Measurements from ENCODE around the gene CREBBP. TPM values are rescaled to one million over a fixed set of nuclear protein-coding genes. Genes with fewer than 3 reads are reported as not detected.
"Not testable (repeated sequence)": the region's sequence is repeated elsewhere in the genome, so short reads cannot be mapped to it uniquely, and the experiment has no call there.

CREBBP gene
- total RNA-seq = 10 to 100 TPM; 49.2 to 53.2 TPM

- H3K9me3 Mint-ChIP-seq (ENCODE audit: low read depth) = no peaks in the 10 kb centered on the region
- peak within 1 kb of the TSS; percentile 82 for H3K27ac Mint-ChIP-seq
- CTCF ChIA-PET = interaction anchor here (0.6 to 1.3 kb wide), 2 partner anchors 84 to 373 kb away, joined by 3 to 4 read pairs; no protein-coding TSS in a partner anchor
- peaks cover 10% of the 10 kb centered on the region for H3K27me3 Mint-ChIP-seq
- DNase-seq (peak; percentile 90), ATAC-seq (peak; percentile 90)
- H3K4me3 Mint-ChIP-seq = peak within 1 kb of the TSS; percentile 82
- peaks cover 35% of the 10 kb centered on the region for H3K4me1 Mint-ChIP-seq
- peaks cover 20% of the 10 kb centered on the region for H3K36me3 Mint-ChIP-seq
Measured at GRCh38 chr16:3880623-3881498, at the start of gene CREBBP. Gene CREBBP (minus strand): TSS chr16:3880713. CDS start chr16:3879916, 797 bp downstream.

GRCh38 chr16:3927147-3927546 lies 46.6 kb upstream of the CREBBP start:
- not testable (repeated sequence) for H3K27ac Mint-ChIP-seq; H3K9me3 Mint-ChIP-seq (ENCODE audit: low read depth); H3K4me1 Mint-ChIP-seq; H3K4me3 Mint-ChIP-seq; ATAC-seq; DNase-seq; H3K36me3 Mint-ChIP-seq
- CTCF ChIA-PET = interaction anchor here (1.8 kb wide), 1 partner anchor 11 kb away, joined by 4 read pairs; no protein-coding TSS in a partner anchor
- peaks cover 18% of the 10 kb centered on the region for H3K27me3 Mint-ChIP-seq

GRCh38 chr16:3924763-3925162 lies 44.2 kb upstream of the CREBBP start:
- Mint-ChIP-seq H3K4me3 (no peak overlapping the region), H3K4me1 (no peaks in the 10 kb centered on the region), H3K9me3 (ENCODE audit: low read depth) (no peaks in the 10 kb centered on the region), H3K27me3 (peaks cover 13% of the 10 kb centered on the region), H3K27ac (no peak overlapping the region), H3K36me3 (no peaks in the 10 kb centered on the region)
- DNase-seq (no peak), ATAC-seq (no peak)
- CTCF ChIA-PET = interaction anchor here (1.2 kb wide), 1 partner anchor 14 kb away, joined by 4 read pairs; no protein-coding TSS in a partner anchor

- CTCF ChIA-PET = no interaction called here
- DNase-seq = no peak
- peaks cover 3% of the 10 kb centered on the region for H3K36me3 Mint-ChIP-seq
- H3K9me3 Mint-ChIP-seq (ENCODE audit: low read depth) = peaks cover 4% of the 10 kb centered on the region
- H3K4me3 Mint-ChIP-seq = no peak overlapping the region
- no peaks in the 10 kb centered on the region for H3K4me1 Mint-ChIP-seq
- H3K27ac Mint-ChIP-seq = no peak overlapping the region
- ATAC-seq = no peak
- peaks cover 11% of the 10 kb centered on the region for H3K27me3 Mint-ChIP-seq
Measured at GRCh38 chr16:3922241-3922640, 41.7 kb upstream of the CREBBP start.

GRCh38 chr16:3920206-3920605 lies 39.7 kb upstream of the CREBBP start:
- Mint-ChIP-seq H3K27me3 (peaks cover 3% of the 10 kb centered on the region), H3K36me3 (peaks cover 3% of the 10 kb centered on the region), H3K27ac (no peak overlapping the region), H3K9me3 (ENCODE audit: low read depth) (peaks cover 4% of the 10 kb centered on the region), H3K4me3 (no peak overlapping the region), H3K4me1 (no peaks in the 10 kb centered on the region)
- no peak for DNase-seq
- ATAC-seq = no peak
- CTCF ChIA-PET = interaction anchor here (2.5 kb wide), 1 partner anchor 19 kb away, joined by 8 read pairs; no protein-coding TSS in a partner anchor

- no peaks in the 10 kb centered on the region for H3K4me1 Mint-ChIP-seq
- ATAC-seq (no peak), DNase-seq (no peak)
- H3K9me3 Mint-ChIP-seq (ENCODE audit: low read depth) = peaks cover 4% of the 10 kb centered on the region
- H3K4me3 Mint-ChIP-seq = no peak overlapping the region
- no peak overlapping the region for H3K27ac Mint-ChIP-seq
- H3K27me3 Mint-ChIP-seq = peaks cover 3% of the 10 kb centered on the region
- H3K36me3 Mint-ChIP-seq = peaks cover 3% of the 10 kb centered on the region
- CTCF ChIA-PET = interaction anchor here (2.5 kb wide), 1 partner anchor 19 kb away, joined by 8 read pairs; no protein-coding TSS in a partner anchor
Measured at GRCh38 chr16:3919413-3919812, 38.9 kb upstream of the CREBBP start.

GRCh38 chr16:3915426-3916260 lies 35.1 kb upstream of the CREBBP start:
- DNase-seq (no peak), ATAC-seq (no peak)
- Mint-ChIP-seq H3K9me3 (ENCODE audit: low read depth) (peaks cover 4% of the 10 kb centered on the region), H3K4me1 (no peaks in the 10 kb centered on the region), H3K27ac (no peak overlapping the region), H3K27me3 (no peaks in the 10 kb centered on the region), H3K4me3 (no peak overlapping the region), H3K36me3 (peaks cover 3% of the 10 kb centered on the region)
- CTCF ChIA-PET = no interaction called here

- Mint-ChIP-seq H3K9me3 (ENCODE audit: low read depth) (no peaks in the 10 kb centered on the region), H3K4me3 (no peak overlapping the region), H3K4me1 (no peaks in the 10 kb centered on the region), H3K27ac (no peak overlapping the region), H3K36me3 (no peaks in the 10 kb centered on the region), H3K27me3 (no peaks in the 10 kb centered on the region)
- ATAC-seq = no peak
- DNase-seq = no peak
- CTCF ChIA-PET = no interaction called here
Measured at GRCh38 chr16:3912897-3913296, 32.4 kb upstream of the CREBBP start.

GRCh38 chr16:3912373-3912772 lies 31.9 kb upstream of the CREBBP start:
- H3K27me3 Mint-ChIP-seq = no peaks in the 10 kb centered on the region
- no peaks in the 10 kb centered on the region for H3K4me1 Mint-ChIP-seq
- H3K9me3 Mint-ChIP-seq (ENCODE audit: low read depth) = no peaks in the 10 kb centered on the region
- CTCF ChIA-PET = no interaction called here
- DNase-seq = no peak
- no peak for ATAC-seq
- no peaks in the 10 kb centered on the region for H3K36me3 Mint-ChIP-seq
- no peak overlapping the region for H3K27ac Mint-ChIP-seq
- no peak overlapping the region for H3K4me3 Mint-ChIP-seq

GRCh38 chr16:3911741-3912140 lies 31.2 kb upstream of the CREBBP start:
- DNase-seq; CTCF ChIA-PET; ATAC-seq; H3K27me3 Mint-ChIP-seq; H3K36me3 Mint-ChIP-seq; H3K9me3 Mint-ChIP-seq (ENCODE audit: low read depth); H3K4me1 Mint-ChIP-seq; H3K4me3 Mint-ChIP-seq; H3K27ac Mint-ChIP-seq: not testable (repeated sequence)

GRCh38 chr16:3909791-3910583 lies 29.5 kb upstream of the CREBBP start:
- CTCF ChIA-PET = no interaction called here
- no peaks in the 10 kb centered on the region for H3K9me3 Mint-ChIP-seq (ENCODE audit: low read depth)
- peaks cover under 1% of the 10 kb centered on the region for H3K27me3 Mint-ChIP-seq
- no peak for ATAC-seq
- no peak for DNase-seq
- H3K4me3 Mint-ChIP-seq = no peak overlapping the region
- H3K4me1 Mint-ChIP-seq = no peaks in the 10 kb centered on the region
- no peak overlapping the region for H3K27ac Mint-ChIP-seq
- no peaks in the 10 kb centered on the region for H3K36me3 Mint-ChIP-seq

- DNase-seq = no peak
Measured at GRCh38 chr16:3908951-3909437, 28.5 kb upstream of the CREBBP start.

GRCh38 chr16:3907586-3907985 lies 27.1 kb upstream of the CREBBP start:
- CTCF ChIA-PET = no interaction called here
- no peak overlapping the region for H3K27ac Mint-ChIP-seq
- no peaks in the 10 kb centered on the region for H3K4me1 Mint-ChIP-seq
- DNase-seq (no peak), ATAC-seq (no peak)
- H3K4me3 Mint-ChIP-seq = no peak overlapping the region
- no peaks in the 10 kb centered on the region for H3K36me3 Mint-ChIP-seq
- no peaks in the 10 kb centered on the region for H3K9me3 Mint-ChIP-seq (ENCODE audit: low read depth)
- H3K27me3 Mint-ChIP-seq = peaks cover 3% of the 10 kb centered on the region

More at GRCh38 chr16:3908951-3909437, 28.5 kb upstream of the CREBBP start:
- peaks cover 3% of the 10 kb centered on the region for H3K27me3 Mint-ChIP-seq
- CTCF ChIA-PET = no interaction called here
- H3K27ac Mint-ChIP-seq = no peak overlapping the region
- no peaks in the 10 kb centered on the region for H3K9me3 Mint-ChIP-seq (ENCODE audit: low read depth)
- H3K4me3 Mint-ChIP-seq = no peak overlapping the region
- no peaks in the 10 kb centered on the region for H3K36me3 Mint-ChIP-seq
- H3K4me1 Mint-ChIP-seq = no peaks in the 10 kb centered on the region
- ATAC-seq = no peak

All from activated CD8-positive, alpha-beta memory T cell treated with anti-CD3 and anti-CD28 coated beads, Interleukin-2, amount 10 ng/mL, durations not matched to agents 7 days and 5 days (primary cell).